Liver (tissue), 9 donors: ENCODE results near the gene C15orf39. TPM values are rescaled to one million over a fixed set of nuclear protein-coding genes. Genes with fewer than 3 reads are reported as not detected.

ENCODE experiments used
- DNase-seq: peaks from one replicate; pipeline ENCODE4 v3.0.0-alpha.2; 2017; ENCODE audit warnings: low spot score
- H3K27ac ChIP-seq, 2 donors: one replicate each; pipeline ENCODE4 v1.7.0; 2013; ENCODE audit warnings: inconsistent platforms in 2 of 2, low read length in 2 of 2, control low read depth in 1 of 2, low read depth in 1 of 2, mild to moderate bottlenecking in 1 of 2
- H3K27me3 ChIP-seq, 4 donors: one replicate each; pipeline versions ENCODE4 v1.6.1 to v1.7.0; 2013; ENCODE audit warnings: low read length in 3 of 4, inconsistent platforms in 1 of 4, mild to moderate bottlenecking in 1 of 4, moderate library complexity in 1 of 4; ENCODE audit not compliant: control insufficient read depth in 4 of 4, insufficient read depth in 4 of 4
- H3K36me3 ChIP-seq, 4 donors: one replicate each; pipeline versions ENCODE4 v1.6.1 to v1.7.0; 2013; ENCODE audit warnings: low read length in 3 of 4, mild to moderate bottlenecking in 3 of 4, low read depth in 1 of 4, moderate library complexity in 1 of 4; ENCODE audit not compliant: control insufficient read depth in 4 of 4, insufficient read depth in 3 of 4
- H3K4me1 ChIP-seq, 4 donors: one replicate each; pipeline versions ENCODE4 v1.6.1 to v1.7.0; 2013; ENCODE audit warnings: low read length in 3 of 4, mild to moderate bottlenecking in 3 of 4, moderate library complexity in 1 of 4; ENCODE audit not compliant: control insufficient read depth in 4 of 4, insufficient read depth in 4 of 4
- H3K4me3 ChIP-seq, 3 donors: one replicate each; pipeline versions ENCODE4 v1.6.1 to v1.7.0; 2013; ENCODE audit warnings: low read length in 3 of 3, control low read depth in 1 of 3, low read depth in 1 of 3, mild to moderate bottlenecking in 1 of 3
- H3K9ac ChIP-seq, 2 donors: one replicate each; pipeline ENCODE4 v1.7.0; 2013; ENCODE audit warnings: low read length in 2 of 2, mild to moderate bottlenecking in 2 of 2, moderate library complexity in 2 of 2, control low read depth in 1 of 2, low read depth in 1 of 2
- H3K9me3 ChIP-seq, 4 donors: one replicate each; pipeline versions ENCODE4 v1.6.1 to v1.7.0; 2013; ENCODE audit warnings: low read length in 3 of 4; ENCODE audit not compliant: control insufficient read depth in 4 of 4
- ATF3 ChIP-seq: IDR thresholded peaks from 2 replicates; pipeline ENCODE4 v1.6.1; 2016; ENCODE audit warnings: antibody characterized with exemption
- CTCF ChIP-seq: fragments of 150-350 bp; IDR thresholded peaks from 2 replicates; pipeline ENCODE4 v1.5.1; 2017; ENCODE audit warnings: improper control_type of control experiment, low read depth, low read length; ENCODE audit not compliant: missing input control
- EGR1 ChIP-seq, 2 donors: IDR thresholded peaks; 2 replicates each; pipeline ENCODE4 v1.6.1; 2016 to 2018; ENCODE audit warnings: antibody characterized with exemption in 2 of 2, low read depth in 2 of 2
- FOXA1 ChIP-seq: IDR thresholded peaks from 2 replicates; pipeline ENCODE4 v1.6.1; 2016; ENCODE audit warnings: antibody characterized with exemption
- FOXA2 ChIP-seq: IDR thresholded peaks from 2 replicates; pipeline ENCODE4 v1.6.1; 2016; ENCODE audit warnings: antibody characterized with exemption
- GABPA ChIP-seq, 2 donors: IDR thresholded peaks in 1 of 2; conservative IDR thresholded peaks in 1 of 2; 2 replicates each; pipeline ENCODE4 v1.6.1; 2016; ENCODE audit warnings: antibody characterized with exemption in 2 of 2, mild to moderate bottlenecking in 1 of 2, moderate library complexity in 1 of 2
- HNF4A ChIP-seq, 2 donors: conservative IDR thresholded peaks; 2 replicates each; pipeline ENCODE4 v1.6.1; 2016; ENCODE audit warnings: antibody characterized with exemption in 2 of 2, mild to moderate bottlenecking in 2 of 2
- HNF4G ChIP-seq: IDR thresholded peaks from 2 replicates; pipeline ENCODE4 v1.6.1; 2016; ENCODE audit warnings: antibody characterized with exemption
- JUND ChIP-seq, 2 donors: IDR thresholded peaks; 2 replicates each; pipeline ENCODE4 v1.6.1; 2016; ENCODE audit warnings: antibody characterized with exemption in 2 of 2
- MAX ChIP-seq: IDR thresholded peaks from 2 replicates; pipeline ENCODE4 v1.6.1; 2016; ENCODE audit warnings: antibody characterized with exemption
- NR2F2 ChIP-seq: IDR thresholded peaks from 2 replicates; pipeline ENCODE4 v1.6.1; 2016; ENCODE audit warnings: antibody characterized with exemption
- RAD21 ChIP-seq, 2 donors: IDR thresholded peaks; 2 replicates each; pipeline ENCODE4 v1.6.1; 2016; ENCODE audit warnings: antibody characterized with exemption in 2 of 2, mild to moderate bottlenecking in 2 of 2
- REST ChIP-seq: IDR thresholded peaks from 2 replicates; pipeline ENCODE4 v1.6.1; 2016; ENCODE audit warnings: antibody characterized with exemption, mild to moderate bottlenecking
- RXRA ChIP-seq, 2 donors: IDR thresholded peaks; 2 replicates each; pipeline ENCODE4 v1.6.1; 2017 to 2018; ENCODE audit warnings: antibody characterized with exemption in 2 of 2, mild to moderate bottlenecking in 1 of 2
- SP1 ChIP-seq: IDR thresholded peaks from 2 replicates; pipeline ENCODE4 v1.6.1; 2018; ENCODE audit warnings: antibody characterized with exemption, mild to moderate bottlenecking
- TAF1 ChIP-seq: conservative IDR thresholded peaks from 2 replicates; pipeline ENCODE4 v1.6.1; 2016; ENCODE audit warnings: antibody characterized with exemption, mild to moderate bottlenecking
- YY1 ChIP-seq: IDR thresholded peaks from 2 replicates; pipeline ENCODE4 v1.6.1; 2016; ENCODE audit warnings: antibody characterized with exemption, mild to moderate bottlenecking
- ZBTB33 ChIP-seq: IDR thresholded peaks from 2 replicates; pipeline ENCODE4 v1.6.1; 2016; ENCODE audit warnings: antibody characterized with exemption
- whole genome bisulfite sequencing: extraction: QIAGEN DNeasy Blood & Tissue Kit; methylation state at CpG from one replicate; pipeline ENCODE4 v1.1.7; 2013; 5-methylcytosine and 5-hydroxymethylcytosine counted together
- polyA plus RNA-seq, 2 donors: library from polyadenylated mRNA; stranded (reverse) in 1 of 2; unstranded in 1 of 2; fragments of 200-250 nt in 1 of 2; fragments of >200 nt in 1 of 2; fragmentation: Nextera tagmentation in 1 of 2; extraction: Ambion mirVana in 1 of 2; gene quantifications; one replicate each; pipeline versions ENCODE4 v1.2.1 to v1.2.3, GENCODE V29; 2013 to 2015
- total RNA-seq, 2 donors: library from RNA; depleted of rRNA; stranded (reverse); fragments of >200 nt; gene quantifications; one replicate each; pipeline ENCODE4 v1.2.3, GENCODE V29; 2014
- donor health status: healthy.
- donor health status: healthy.
- donor health status: healthy.
- donor health status: healthy.
- donor health status: healthy.

C15orf39 gene
- total and polyA plus RNA-seq, 4 donors, result 1.2 to 4.0 (median 3.0) TPM

- Histone ChIP-seq H3K4me3 (no peak overlapping the region), H3K36me3 (no peaks in the 10 kb centered on the region), H3K4me1 (peaks cover 0 to 2% (median 0%) of the 10 kb centered on the region in 4 donors), H3K9ac (no peak overlapping the region), H3K27ac (no peak overlapping the region), H3K9me3 (no peaks in the 10 kb centered on the region), H3K27me3 (peaks cover 0 to 6% (median 0%) of the 10 kb centered on the region in 4 donors)
- no peak for DNase-seq
- TF ChIP-seq YY1 (no peak), RXRA (IDR thresholded peaks at IDR 0.05) (no peak), GABPA (IDR thresholded peaks at IDR 0.05 in 1 of 2, conservative IDR thresholded peaks at IDR 0.05 in 1 of 2) (no peak), HNF4A (conservative IDR thresholded peaks at IDR 0.05) (no peak), HNF4G (no peak), NR2F2 (no peak), JUND (IDR thresholded peaks at IDR 0.05) (no peak), REST (no peak), ATF3 (no peak), MAX (no peak), FOXA2 (no peak)
- WGBS, result 81% methylated on average over 4 of the region's 4 CpGs
Measured at GRCh38 chr15:75231836-75232235, 30.2 kb downstream of the C15orf39 start.

- TF ChIP-seq SP1 (no peak), HNF4A (conservative IDR thresholded peaks at IDR 0.05) (no peak), FOXA2 (no peak), YY1 (no peak), NR2F2 (no peak), RAD21 (IDR thresholded peaks at IDR 0.05) (no peak), CTCF (no peak), TAF1 (no peak), REST (no peak), FOXA1 (no peak), MAX (no peak), EGR1 (IDR thresholded peaks at IDR 0.05; ENCODE audit: low read depth in 2 of 2) (no peak), JUND (IDR thresholded peaks at IDR 0.05) (no peak), RXRA (IDR thresholded peaks at IDR 0.05) (no peak), GABPA (IDR thresholded peaks at IDR 0.05 in 1 of 2, conservative IDR thresholded peaks at IDR 0.05 in 1 of 2) (no peak), HNF4G (no peak), ATF3 (no peak), ZBTB33 (no peak)
- Histone ChIP-seq H3K4me3 (no peak overlapping the region), H3K4me1 (peaks cover 0 to 2% (median 0%) of the 10 kb centered on the region in 4 donors), H3K9me3 (no peaks in the 10 kb centered on the region), H3K27me3 (peaks cover 0 to 6% (median 0%) of the 10 kb centered on the region in 4 donors), H3K27ac (no peak overlapping the region), H3K9ac (no peak overlapping the region), H3K36me3 (no peaks in the 10 kb centered on the region)
- 91% methylated on average over 12 of the region's 12 CpGs for WGBS
- DNase-seq, result no peak
Measured at GRCh38 chr15:75232252-75232813, 30.7 kb downstream of the C15orf39 start.
